GM18498 (cell line): ENCODE data around the gene NEU4.
"Not testable (repeated sequence)": the region's sequence is repeated elsewhere in the genome, so short reads cannot be mapped to it uniquely, and the experiment has no call there.

Source experiments
- ATAC-seq: cut with Tn5 transposase; IDR thresholded peaks from one replicate; pipeline ENCODE4 v1.9.1; 2021; ENCODE audit warnings: mild to moderate bottlenecking, moderate library complexity; ENCODE audit not compliant: unreplicated experiment

NEU4 gene

GRCh38 chr2:241833101-241833663, 24.2 kb downstream of the NEU4 start:
- no peak for ATAC-seq

- not testable (repeated sequence) for ATAC-seq
These were observed 24.9 kb downstream of the NEU4 start for GRCh38 chr2:241833756-241834526.

- no peak for ATAC-seq
These were observed 25.7 kb downstream of the NEU4 start for GRCh38 chr2:241834527-241835210.

- no peak for ATAC-seq
These were observed 26.6 kb downstream of the NEU4 start for GRCh38 chr2:241835611-241836010.

- no peak for ATAC-seq
These were observed 27.3 kb downstream of the NEU4 start for GRCh38 chr2:241836292-241836691.

GRCh38 chr2:241837197-241837965, 28.4 kb downstream of the NEU4 start:
- no peak for ATAC-seq

- ATAC-seq = no peak
These were observed 32.4 kb downstream of the NEU4 start for GRCh38 chr2:241841181-241842066.

- ATAC-seq = no peak
These were observed 33.0 kb downstream of the NEU4 start for GRCh38 chr2:241842067-241842415.

GRCh38 chr2:241842620-241843211, 33.7 kb downstream of the NEU4 start:
- ATAC-seq = no peak

- ATAC-seq = peak; percentile 4
These were observed 34.5 kb downstream of the NEU4 start for GRCh38 chr2:241843321-241844065.

GRCh38 chr2:241844066-241844728, 35.2 kb downstream of the NEU4 start:
- peak; percentile 72 for ATAC-seq

- no peak for ATAC-seq
These were observed 36.0 kb downstream of the NEU4 start for GRCh38 chr2:241844831-241845578.

- no peak for ATAC-seq
These were observed 37.4 kb downstream of the NEU4 start for GRCh38 chr2:241846406-241846805.

- no peak for ATAC-seq
These were observed 40.0 kb downstream of the NEU4 start for GRCh38 chr2:241848761-241849615.

- ATAC-seq = no peak
These were observed 40.9 kb downstream of the NEU4 start for GRCh38 chr2:241849616-241850543.
